Subcutaneous abdominal adipose tissue (tissue), 5 donors: Measurements from ENCODE around the gene PLD1.

ENCODE experiments used
- H3K27ac ChIP-seq: one replicate; pipeline ENCODE4 v1.7.0; 2013; ENCODE audit warnings: low read depth, mild to moderate bottlenecking, inconsistent platforms, low read length, moderate library complexity
- H3K27me3 ChIP-seq, 5 donors: one replicate each; pipeline ENCODE4 v1.7.0; 2013; ENCODE audit warnings: low read length in 5 of 5, inconsistent platforms in 1 of 5; ENCODE audit not compliant: control insufficient read depth in 5 of 5, insufficient read depth in 4 of 5
- H3K36me3 ChIP-seq, 5 donors: one replicate each; pipeline ENCODE4 v1.7.0; 2013; ENCODE audit warnings: low read length in 5 of 5; ENCODE audit not compliant: control insufficient read depth in 5 of 5, insufficient read depth in 5 of 5
- H3K4me1 ChIP-seq, 5 donors: one replicate each; pipeline ENCODE4 v1.7.0; 2013; ENCODE audit warnings: low read length in 5 of 5, mild to moderate bottlenecking in 3 of 5, moderate library complexity in 1 of 5; ENCODE audit not compliant: control insufficient read depth in 5 of 5, insufficient read depth in 5 of 5
- H3K4me3 ChIP-seq, 5 donors: one replicate each; pipeline ENCODE4 v1.7.0; 2013; ENCODE audit warnings: low read length in 5 of 5, low read depth in 1 of 5
- H3K9ac ChIP-seq, 5 donors: one replicate each; pipeline ENCODE4 v1.7.0; 2013; ENCODE audit warnings: low read length in 5 of 5, mild to moderate bottlenecking in 4 of 5, moderate library complexity in 3 of 5
- H3K9me3 ChIP-seq, 5 donors: one replicate each; pipeline ENCODE4 v1.7.0; 2013; ENCODE audit warnings: low read length in 5 of 5; ENCODE audit not compliant: control insufficient read depth in 5 of 5
- donor health status: healthy.
- donor health status: healthy.
- donor health status: healthy.
- donor health status: healthy.
- donor health status: healthy.

Gene PLD1

GRCh38 chr3:171801738-171802589 is 8.3 kb downstream of the PLD1 start:
- Histone ChIP-seq H3K27ac (peak overlapping the region; percentile 17), H3K4me3 (no peak overlapping the region), H3K4me1 (peaks cover 0 to 50% (median 40%) of the 10 kb centered on the region in 5 donors), H3K27me3 (no peaks in the 10 kb centered on the region), H3K36me3 (no peaks in the 10 kb centered on the region), H3K9ac (no peak overlapping the region), H3K9me3 (no peaks in the 10 kb centered on the region)

GRCh38 chr3:171799501-171799900 is 10.8 kb downstream of the PLD1 start:
- H3K9me3 ChIP-seq = no peaks in the 10 kb centered on the region
- H3K4me3 ChIP-seq = no peak overlapping the region
- no peaks in the 10 kb centered on the region for H3K27me3 ChIP-seq
- H3K36me3 ChIP-seq = no peaks in the 10 kb centered on the region
- H3K9ac ChIP-seq = no peak overlapping the region
- H3K4me1 ChIP-seq = peaks cover 0 to 26% (median 17%) of the 10 kb centered on the region in 5 donors
- no peak overlapping the region for H3K27ac ChIP-seq

GRCh38 chr3:171797873-171798272 is 12.4 kb downstream of the PLD1 start:
- H3K4me3 ChIP-seq = no peak overlapping the region
- H3K4me1 ChIP-seq = peaks cover 0 to 21% (median 13%) of the 10 kb centered on the region in 5 donors
- H3K27me3 ChIP-seq = no peaks in the 10 kb centered on the region
- H3K27ac ChIP-seq = no peak overlapping the region
- H3K36me3 ChIP-seq = no peaks in the 10 kb centered on the region
- no peak overlapping the region for H3K9ac ChIP-seq
- H3K9me3 ChIP-seq = no peaks in the 10 kb centered on the region

DNA sequence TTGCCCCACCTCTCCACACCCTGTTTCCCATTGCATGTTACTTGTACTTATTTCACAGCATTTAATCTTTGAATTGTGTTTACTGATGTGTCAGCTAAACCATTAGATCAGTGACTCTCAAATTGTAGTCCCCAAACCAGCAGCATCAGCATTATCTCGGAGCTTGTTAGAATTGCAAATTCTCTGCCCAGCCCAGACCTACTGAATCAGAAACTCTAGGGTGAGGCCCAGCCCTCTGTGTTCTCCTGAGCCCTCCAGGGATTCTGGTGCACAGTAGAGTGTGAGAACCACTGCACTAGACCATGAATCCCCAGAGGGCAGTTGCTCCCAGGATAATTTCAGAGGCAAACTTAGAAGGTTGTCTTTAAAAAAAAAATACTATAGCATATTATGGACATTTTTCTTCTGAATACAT is 13.0 kb downstream of the PLD1 start:
- Histone ChIP-seq H3K9me3 (no peaks in the 10 kb centered on the region), H3K4me3 (no peak overlapping the region), H3K9ac (no peak overlapping the region), H3K36me3 (no peaks in the 10 kb centered on the region), H3K27ac (no peak overlapping the region), H3K27me3 (no peaks in the 10 kb centered on the region), H3K4me1 (peaks cover 0 to 19% (median 12%) of the 10 kb centered on the region in 5 donors)

DNA sequence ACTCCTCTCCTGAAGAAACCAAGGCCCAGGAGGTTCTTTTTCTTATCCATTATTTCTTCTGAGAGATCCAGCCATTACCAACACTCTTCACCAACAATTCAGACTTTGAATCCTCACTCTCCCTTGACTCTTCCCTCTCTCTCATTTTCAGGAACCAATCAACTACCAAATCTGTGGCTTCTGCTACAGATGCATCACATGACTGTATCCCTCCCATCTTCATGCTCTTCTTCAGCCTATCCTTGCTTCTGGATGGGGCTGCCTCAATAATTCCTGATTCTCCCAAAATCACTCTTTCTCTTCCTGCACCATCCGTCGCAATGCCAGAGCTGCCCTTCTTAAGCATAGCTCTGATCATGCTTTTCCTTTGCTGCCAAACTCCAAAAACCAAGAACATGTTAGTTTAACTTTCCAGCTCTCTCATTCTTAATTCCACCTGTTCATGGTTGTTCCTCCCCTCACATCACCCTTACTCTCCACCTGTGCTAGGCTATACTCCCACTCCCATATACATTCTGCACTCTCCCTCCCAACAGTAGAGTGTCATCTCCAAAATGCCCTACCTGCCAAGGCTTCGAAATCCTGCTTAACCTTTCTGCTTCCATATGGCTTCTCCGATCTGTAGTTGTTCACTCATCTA is 13.5 kb downstream of the PLD1 start:
- no peak overlapping the region for H3K9ac ChIP-seq
- no peaks in the 10 kb centered on the region for H3K9me3 ChIP-seq
- H3K4me3 ChIP-seq = no peak overlapping the region
- H3K27ac ChIP-seq = no peak overlapping the region
- no peaks in the 10 kb centered on the region for H3K36me3 ChIP-seq
- H3K27me3 ChIP-seq = no peaks in the 10 kb centered on the region
- peaks cover 0 to 19% (median 7%) of the 10 kb centered on the region in 5 donors for H3K4me1 ChIP-seq

DNA sequence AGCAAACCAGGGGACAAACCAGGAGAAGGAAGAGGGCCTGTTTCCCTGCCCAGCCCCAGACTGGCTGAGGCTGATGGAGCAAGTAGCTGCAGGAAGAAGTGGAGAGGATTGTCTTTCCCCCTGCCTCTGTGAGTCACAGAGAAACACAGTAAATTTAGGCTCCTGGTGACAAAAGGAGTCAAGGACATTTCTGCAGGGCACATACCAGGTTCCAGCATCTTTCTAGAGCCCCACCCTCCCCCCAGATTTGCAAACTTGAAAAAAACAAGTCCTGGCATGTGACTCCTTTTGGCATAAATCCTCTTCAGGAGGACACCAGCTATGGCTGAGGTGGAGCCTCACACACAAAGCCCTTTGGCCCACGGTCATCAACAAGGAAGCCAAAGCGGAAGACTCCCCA is 17.8 kb downstream of the PLD1 start:
- Histone ChIP-seq H3K9me3 (no peaks in the 10 kb centered on the region), H3K4me1 (peaks cover 0 to 25% (median 11%) of the 10 kb centered on the region in 5 donors), H3K9ac (no peak overlapping the region), H3K27me3 (no peaks in the 10 kb centered on the region), H3K27ac (no peak overlapping the region), H3K36me3 (no peaks in the 10 kb centered on the region), H3K4me3 (no peak overlapping the region)

DNA sequence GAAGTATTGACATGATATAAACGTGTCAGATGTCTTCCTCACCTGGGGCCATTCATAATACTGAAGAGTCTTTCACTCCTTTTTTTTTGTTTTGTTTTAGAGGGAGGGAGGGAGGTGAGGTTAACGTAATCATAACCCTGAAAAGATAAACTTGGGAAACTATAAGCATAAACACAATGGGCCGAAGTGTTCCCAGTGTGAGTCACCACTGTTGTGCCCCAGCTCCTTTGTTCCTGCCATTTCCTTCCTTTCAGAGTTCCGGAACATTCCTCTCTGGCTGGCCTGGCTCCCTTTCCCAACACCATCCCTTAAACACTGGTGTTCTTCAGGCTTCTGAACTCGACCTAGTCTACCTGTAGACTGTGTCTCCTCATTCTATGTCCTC is 18.6 kb downstream of the PLD1 start:
- Histone ChIP-seq H3K9ac (no peak overlapping the region), H3K9me3 (no peaks in the 10 kb centered on the region), H3K27ac (no peak overlapping the region), H3K4me1 (peaks cover 0 to 25% (median 11%) of the 10 kb centered on the region in 5 donors), H3K27me3 (no peaks in the 10 kb centered on the region), H3K36me3 (no peaks in the 10 kb centered on the region), H3K4me3 (no peak overlapping the region)

GRCh38 chr3:171790898-171791691 is 19.2 kb downstream of the PLD1 start:
- Histone ChIP-seq H3K27me3 (no peaks in the 10 kb centered on the region), H3K27ac (no peak overlapping the region), H3K4me3 (no peak overlapping the region), H3K4me1 (peaks cover 0 to 25% (median 11%) of the 10 kb centered on the region in 5 donors), H3K9me3 (no peaks in the 10 kb centered on the region), H3K36me3 (no peaks in the 10 kb centered on the region), H3K9ac (peak overlapping the region in 1 of 5 donors; percentile 0)

- Histone ChIP-seq H3K27ac (no peak overlapping the region), H3K9ac (no peak overlapping the region), H3K4me3 (no peak overlapping the region), H3K36me3 (no peaks in the 10 kb centered on the region), H3K27me3 (no peaks in the 10 kb centered on the region), H3K4me1 (peaks cover 0 to 25% (median 11%) of the 10 kb centered on the region in 5 donors), H3K9me3 (no peaks in the 10 kb centered on the region)
These were observed 19.7 kb downstream of the PLD1 start for GRCh38 chr3:171790574-171790897.
